Breast epithelium (tissue), 3 donors: ENCODE measurements around the gene KCTD18.

Experiments
- POLR2AphosphoS5 ChIP-seq, 3 donors: sonication (generic); formaldehyde crosslinking; IDR thresholded peaks; one replicate each; pipeline ENCODE4 v1.6.1; 2017; ENCODE audit warnings: antibody characterized with exemption in 3 of 3
- TF ChIP-seq, protein P1 (sequence below), 3 donors: fragments of 450-650 bp; IDR thresholded peaks; one replicate each; pipeline ENCODE4 v1.5.1; 2016 to 2017; ENCODE audit warnings: antibody characterized with exemption in 3 of 3, mild to moderate bottlenecking in 3 of 3, moderate library complexity in 3 of 3

DNA sequence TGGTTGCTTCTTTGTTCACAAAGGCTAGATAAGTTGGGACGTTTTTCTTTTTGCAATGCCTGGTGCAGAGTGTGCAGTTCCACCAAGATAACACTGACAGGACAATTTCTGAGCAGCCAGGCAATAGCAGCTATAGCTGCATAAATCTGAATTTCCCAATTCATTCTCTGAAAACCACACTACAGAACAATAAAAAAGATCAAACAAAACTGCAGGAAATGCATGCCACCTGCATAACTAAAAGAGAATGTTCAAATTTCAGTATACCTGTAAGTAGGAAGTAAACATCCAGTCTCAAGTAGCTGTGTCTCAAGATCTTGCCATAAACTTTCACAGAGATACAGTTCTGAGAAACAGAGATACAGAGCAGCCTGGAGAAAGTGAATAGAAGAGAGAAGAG is 5.3 kb upstream of the KCTD18 start:
- TF ChIP-seq, protein P1, sequence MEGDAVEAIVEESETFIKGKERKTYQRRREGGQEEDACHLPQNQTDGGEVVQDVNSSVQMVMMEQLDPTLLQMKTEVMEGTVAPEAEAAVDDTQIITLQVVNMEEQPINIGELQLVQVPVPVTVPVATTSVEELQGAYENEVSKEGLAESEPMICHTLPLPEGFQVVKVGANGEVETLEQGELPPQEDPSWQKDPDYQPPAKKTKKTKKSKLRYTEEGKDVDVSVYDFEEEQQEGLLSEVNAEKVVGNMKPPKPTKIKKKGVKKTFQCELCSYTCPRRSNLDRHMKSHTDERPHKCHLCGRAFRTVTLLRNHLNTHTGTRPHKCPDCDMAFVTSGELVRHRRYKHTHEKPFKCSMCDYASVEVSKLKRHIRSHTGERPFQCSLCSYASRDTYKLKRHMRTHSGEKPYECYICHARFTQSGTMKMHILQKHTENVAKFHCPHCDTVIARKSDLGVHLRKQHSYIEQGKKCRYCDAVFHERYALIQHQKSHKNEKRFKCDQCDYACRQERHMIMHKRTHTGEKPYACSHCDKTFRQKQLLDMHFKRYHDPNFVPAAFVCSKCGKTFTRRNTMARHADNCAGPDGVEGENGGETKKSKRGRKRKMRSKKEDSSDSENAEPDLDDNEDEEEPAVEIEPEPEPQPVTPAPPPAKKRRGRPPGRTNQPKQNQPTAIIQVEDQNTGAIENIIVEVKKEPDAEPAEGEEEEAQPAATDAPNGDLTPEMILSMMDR (IDR thresholded peaks at IDR 0.05), result no peak
- no peak for TF ChIP-seq POLR2AphosphoS5 (IDR thresholded peaks at IDR 0.05)
